Measurements from ENCODE around the gene FMO1.
A peak's percentile ranks its signal among the peaks of the same experiment; 100 is the strongest.
"Not testable (repeated sequence)": the region's sequence is repeated elsewhere in the genome, so short reads cannot be mapped to it uniquely, and the experiment has no call there.

FMO1 gene

DNA sequence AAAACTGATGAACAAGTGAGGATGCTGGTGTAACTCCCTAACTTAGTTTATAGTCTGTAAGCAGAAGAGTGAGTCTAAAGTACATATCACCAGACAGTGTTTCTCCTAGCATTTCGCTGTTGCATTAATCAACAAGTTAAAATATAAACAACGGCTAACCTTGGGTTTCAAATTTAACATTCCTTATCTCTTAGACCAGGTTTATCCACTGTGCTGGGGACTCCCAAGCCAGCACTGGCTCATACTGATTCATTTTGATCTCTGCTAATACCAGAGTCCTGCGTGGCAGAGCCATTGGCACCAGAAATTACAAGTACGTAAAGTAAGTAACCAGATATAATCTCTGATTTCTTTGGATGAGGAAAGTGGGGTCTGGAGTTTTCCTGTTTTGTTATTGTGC lies at the start of gene FMO1:
Gene FMO1, plus strand, starts transcription at position 193 of the 400 bp plus-strand sequence. CDS start 9,594 bp downstream, outside the sequence.
- DNase-seq, result no peak

DNA sequence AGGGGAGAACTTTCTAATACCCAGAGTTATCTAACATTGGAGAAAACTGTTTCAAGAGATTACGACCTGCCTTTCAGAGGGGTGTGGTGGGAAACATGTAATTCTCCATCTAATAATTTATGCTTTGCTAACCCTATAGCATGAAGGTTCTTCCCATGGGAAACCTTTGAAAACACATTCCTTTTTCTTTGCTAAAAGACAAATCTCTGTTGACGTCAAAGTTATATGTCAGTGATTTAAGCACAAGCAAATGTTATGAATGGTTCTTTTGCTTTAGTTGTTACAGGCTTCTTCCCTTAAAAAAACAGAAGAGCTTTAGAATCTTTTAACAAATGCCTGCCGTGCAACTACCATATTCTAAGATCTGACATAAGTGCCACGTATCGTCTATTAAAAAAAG lies 44.0 kb upstream of the FMO1 start:
- no peak for DNase-seq

DNA sequence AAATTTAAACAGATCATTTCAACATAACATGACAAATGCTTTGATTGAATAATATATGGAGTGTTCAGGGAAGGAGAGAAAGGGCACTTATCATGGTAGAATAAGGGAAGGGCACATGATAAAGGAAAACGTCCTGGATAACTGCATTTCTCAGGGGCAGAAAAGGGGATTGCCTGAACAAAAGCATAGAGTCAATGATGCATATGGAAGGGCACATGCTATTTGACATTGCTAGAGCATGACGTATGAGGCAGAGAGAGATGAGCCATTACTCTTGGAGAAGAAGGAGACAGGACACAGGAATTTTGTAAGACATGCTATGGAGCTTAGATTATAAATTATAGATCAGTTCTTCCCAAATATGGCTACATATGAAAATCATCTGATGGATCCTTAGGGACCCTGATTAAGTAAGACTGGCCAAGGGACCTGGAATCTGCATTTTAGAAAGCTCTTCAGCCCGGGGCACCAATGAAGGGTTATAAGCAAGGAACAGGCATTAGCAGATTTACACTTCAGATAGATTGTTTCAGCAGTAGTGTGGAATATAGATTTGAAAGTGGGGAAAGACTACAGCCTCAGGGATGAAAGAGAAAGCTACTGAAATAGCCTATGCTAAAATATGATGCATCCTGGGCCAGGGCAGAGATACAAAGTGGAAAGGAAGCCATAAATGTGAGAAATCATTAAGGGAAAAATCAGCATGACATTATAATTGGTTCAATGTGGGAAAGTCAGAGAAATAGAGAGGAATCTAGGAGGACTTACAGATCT lies 41.9 kb upstream of the FMO1 start:
- DNase-seq, result no peak

DNA sequence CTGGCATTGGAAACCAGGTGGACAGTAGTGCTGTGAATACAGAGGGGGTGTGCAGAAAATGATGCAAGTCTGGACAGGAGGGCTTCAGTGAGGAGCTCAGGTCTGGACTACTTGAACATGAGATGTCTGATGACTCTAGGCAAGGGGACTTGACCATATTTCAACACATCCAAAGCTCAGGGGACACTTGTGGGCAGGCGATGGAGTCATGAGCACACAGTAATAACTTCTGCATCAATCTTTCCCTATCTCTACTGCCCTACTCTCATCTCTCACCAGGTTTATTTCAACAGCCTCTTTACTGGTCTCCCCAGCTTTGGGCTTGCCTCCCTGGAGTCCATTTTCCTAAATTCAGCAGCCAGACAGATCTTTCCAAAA lies 41.3 kb upstream of the FMO1 start:
- no peak for DNase-seq

GRCh38 chr1:171207377-171207776 lies 40.9 kb upstream of the FMO1 start:
- no peak for DNase-seq

GRCh38 chr1:171210355-171210754 lies 37.9 kb upstream of the FMO1 start:
- no peak for DNase-seq

DNA sequence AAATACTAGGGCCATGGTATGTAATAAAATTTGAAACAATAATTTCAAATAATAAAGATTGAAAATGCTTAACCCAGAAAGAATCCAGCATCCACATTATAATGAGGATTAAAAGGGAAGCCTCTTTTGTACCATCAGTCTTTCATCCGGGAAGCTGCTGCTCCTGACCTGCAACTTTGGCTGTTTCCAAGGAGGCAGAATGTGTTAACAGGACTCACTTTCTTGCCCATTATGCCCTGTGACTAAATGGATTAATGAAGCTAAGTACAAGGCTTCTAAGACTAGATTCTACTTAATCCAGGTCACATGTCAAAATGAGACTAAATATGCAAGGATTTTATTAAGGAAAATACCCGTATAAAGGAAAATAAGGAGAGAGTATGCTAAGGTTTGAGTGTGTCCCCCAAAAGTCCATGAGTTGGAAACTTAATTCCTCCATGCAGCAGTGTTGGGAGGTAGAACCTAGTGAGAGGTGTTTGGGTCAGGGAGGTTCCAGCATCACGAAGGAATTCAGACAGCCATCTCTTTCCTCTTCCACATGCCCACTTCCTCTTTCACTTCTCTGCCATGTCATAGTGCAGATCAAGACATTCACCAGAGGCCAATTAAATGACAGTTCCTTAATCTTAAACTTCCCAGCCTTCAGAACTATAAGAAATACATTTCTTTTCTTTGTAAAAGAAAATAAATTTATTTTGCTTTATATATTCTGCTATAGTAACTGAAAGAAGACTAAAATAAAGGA lies 35.5 kb upstream of the FMO1 start:
- no peak for DNase-seq

- no peak for DNase-seq
Observed at GRCh38 chr1:171213559-171214454, 34.5 kb upstream of the FMO1 start.

- DNase-seq, result no peak
Observed at GRCh38 chr1:171217658-171218443, 30.4 kb upstream of the FMO1 start.

DNA sequence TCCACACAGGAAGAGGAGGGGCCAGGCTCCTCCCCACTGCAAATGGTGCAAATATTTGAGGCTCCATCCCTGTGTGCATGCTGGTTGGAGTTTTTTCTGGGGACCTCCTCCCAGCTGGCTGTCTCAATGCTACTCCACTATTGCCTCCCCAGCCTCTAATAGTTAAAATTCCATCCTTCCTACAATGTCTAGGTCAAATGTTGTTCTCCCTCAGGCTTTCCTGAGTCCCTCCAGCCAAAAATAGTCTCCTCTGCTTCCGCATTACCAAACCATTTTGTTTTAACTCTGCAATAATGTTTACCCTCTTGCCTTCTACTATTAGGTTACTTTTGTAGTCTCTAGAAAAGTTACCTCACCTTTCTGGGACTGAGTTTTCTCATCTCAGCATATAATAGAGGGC lies 29.6 kb upstream of the FMO1 start:
- DNase-seq, result no peak

- DNase-seq, result no peak
Observed at GRCh38 chr1:171219346-171220080, 28.8 kb upstream of the FMO1 start.

GRCh38 chr1:171220081-171220420 lies 28.2 kb upstream of the FMO1 start:
- no peak for DNase-seq

DNA sequence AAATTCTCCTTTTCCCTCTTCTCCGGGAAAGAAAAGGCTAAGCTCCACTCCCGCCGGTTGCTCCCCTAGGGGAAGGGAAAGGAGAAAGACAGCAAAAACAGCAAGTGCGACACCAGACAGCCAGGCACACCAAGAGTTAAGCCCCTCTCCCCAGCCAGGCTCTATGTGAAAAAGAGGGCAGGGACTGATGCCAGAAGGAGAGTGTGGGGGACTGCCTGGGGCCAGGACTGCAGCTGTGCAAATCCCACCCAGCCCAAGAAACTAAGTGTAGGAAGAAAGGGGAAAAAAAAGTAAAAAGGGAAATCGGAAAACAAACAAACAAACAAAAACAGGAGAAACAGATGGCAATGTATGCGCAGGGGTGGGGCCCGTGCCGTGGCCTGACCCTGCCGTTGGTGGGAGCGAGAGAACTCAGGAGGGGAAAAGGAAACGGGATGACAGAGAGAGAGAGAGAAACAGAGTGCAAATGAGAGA lies 27.7 kb upstream of the FMO1 start:
- no peak for DNase-seq

GRCh38 chr1:171221665-171222591 lies 26.4 kb upstream of the FMO1 start:
- DNase-seq, result no peak

GRCh38 chr1:171222936-171223335 lies 25.4 kb upstream of the FMO1 start:
- DNase-seq, result no peak

GRCh38 chr1:171224257-171224656 lies 24.0 kb upstream of the FMO1 start:
- not testable (repeated sequence) for DNase-seq

GRCh38 chr1:171226747-171227370 lies 21.4 kb upstream of the FMO1 start:
- DNase-seq, result peak; percentile 53

GRCh38 chr1:171231326-171231725 lies 17.0 kb upstream of the FMO1 start:
- DNase-seq, result no peak

DNA sequence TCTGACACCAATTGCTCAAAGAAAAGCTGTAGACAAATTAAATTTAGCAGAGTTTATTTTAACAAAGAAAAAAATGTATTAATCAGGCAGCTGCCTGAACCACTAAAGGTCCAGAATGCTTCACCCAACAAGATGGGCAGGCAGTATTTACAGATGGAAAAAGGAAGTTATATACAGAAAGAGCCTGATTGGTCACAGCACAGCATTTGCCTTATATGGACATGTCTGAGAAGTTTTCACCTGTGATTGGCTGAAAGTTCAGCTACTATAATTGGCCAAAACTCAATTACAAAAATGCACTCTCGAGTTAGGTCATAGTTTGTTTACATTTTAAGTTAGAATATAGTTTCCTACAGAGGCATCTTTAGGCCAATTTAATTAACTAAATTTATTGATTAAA lies 15.1 kb upstream of the FMO1 start:
- DNase-seq, result no peak

- DNase-seq, result not testable (repeated sequence)
Observed at GRCh38 chr1:171236231-171236630, 12.1 kb upstream of the FMO1 start.

Data from midbrain (tissue), 1 donor.